Gastroesophageal sphincter (tissue), 3 donors: Measurements from ENCODE around the gene FFAR3.

Source experiments
- EP300 ChIP-seq: sonication (generic); formaldehyde crosslinking; IDR thresholded peaks from one replicate; pipeline ENCODE4 v1.6.1; 2017; ENCODE audit warnings: antibody characterized with exemption, mild to moderate bottlenecking
- POLR2A ChIP-seq, 2 donors: fragments of 450-650 bp; IDR thresholded peaks; one replicate each; pipeline ENCODE4 v1.6.1; 2017; ENCODE audit warnings: antibody characterized with exemption in 2 of 2, mild to moderate bottlenecking in 2 of 2, moderate library complexity in 1 of 2
- POLR2AphosphoS5 ChIP-seq: sonication (generic); formaldehyde crosslinking; IDR thresholded peaks from one replicate; pipeline ENCODE4 v1.6.1; 2017; ENCODE audit warnings: antibody characterized with exemption
- TF ChIP-seq, protein P1 (sequence below), 4 experiments: fragments of 200-600 bp in 2 of 4; fragments of 450-650 bp in 2 of 4; sonication (generic) in 1 of 4; IDR thresholded peaks; one replicate each; pipeline ENCODE4 v1.5.1; 2017 to 2019; ENCODE audit warnings: antibody characterized with exemption in 4 of 4, mild to moderate bottlenecking in 2 of 4, moderate library complexity in 2 of 4

DNA sequence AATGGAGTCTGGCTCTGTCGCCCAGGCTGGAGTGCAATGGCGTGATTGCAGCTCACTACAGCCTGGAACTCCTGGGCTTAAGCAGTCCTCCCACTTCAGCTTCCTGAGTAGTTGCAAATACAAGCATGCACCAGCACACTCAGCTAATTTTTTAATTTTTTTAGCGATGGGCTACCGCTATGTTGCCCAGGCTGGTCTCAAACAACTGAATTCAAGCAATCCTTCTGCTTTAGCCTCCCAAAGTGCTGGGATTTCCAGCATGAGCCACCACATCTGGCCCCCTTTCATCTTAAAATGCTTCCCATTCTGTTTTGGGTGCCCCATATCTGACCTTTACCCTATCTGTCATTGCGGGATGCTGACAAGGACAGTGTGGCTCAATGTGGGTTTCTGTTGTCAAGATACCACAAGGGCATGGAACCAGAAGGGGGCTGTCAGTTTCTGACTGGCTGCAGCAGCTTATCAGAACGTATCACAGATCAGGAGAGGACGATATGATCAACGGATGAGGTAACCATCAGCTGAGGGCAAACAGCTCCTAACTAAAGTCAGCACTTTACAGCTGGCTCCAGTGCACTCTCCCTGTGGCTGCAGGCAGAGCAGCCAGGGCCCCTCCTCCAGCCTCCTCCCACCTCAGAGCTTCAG lies 45.0 kb downstream of the FFAR3 start:
- TF ChIP-seq, protein P1, sequence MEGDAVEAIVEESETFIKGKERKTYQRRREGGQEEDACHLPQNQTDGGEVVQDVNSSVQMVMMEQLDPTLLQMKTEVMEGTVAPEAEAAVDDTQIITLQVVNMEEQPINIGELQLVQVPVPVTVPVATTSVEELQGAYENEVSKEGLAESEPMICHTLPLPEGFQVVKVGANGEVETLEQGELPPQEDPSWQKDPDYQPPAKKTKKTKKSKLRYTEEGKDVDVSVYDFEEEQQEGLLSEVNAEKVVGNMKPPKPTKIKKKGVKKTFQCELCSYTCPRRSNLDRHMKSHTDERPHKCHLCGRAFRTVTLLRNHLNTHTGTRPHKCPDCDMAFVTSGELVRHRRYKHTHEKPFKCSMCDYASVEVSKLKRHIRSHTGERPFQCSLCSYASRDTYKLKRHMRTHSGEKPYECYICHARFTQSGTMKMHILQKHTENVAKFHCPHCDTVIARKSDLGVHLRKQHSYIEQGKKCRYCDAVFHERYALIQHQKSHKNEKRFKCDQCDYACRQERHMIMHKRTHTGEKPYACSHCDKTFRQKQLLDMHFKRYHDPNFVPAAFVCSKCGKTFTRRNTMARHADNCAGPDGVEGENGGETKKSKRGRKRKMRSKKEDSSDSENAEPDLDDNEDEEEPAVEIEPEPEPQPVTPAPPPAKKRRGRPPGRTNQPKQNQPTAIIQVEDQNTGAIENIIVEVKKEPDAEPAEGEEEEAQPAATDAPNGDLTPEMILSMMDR (IDR thresholded peaks at IDR 0.05), result no peak
- TF ChIP-seq EP300 (no peak), POLR2A (IDR thresholded peaks at IDR 0.05) (no peak), POLR2AphosphoS5 (no peak)
